ENCODE results near the gene SMC1B. TPM values are rescaled to one million over a fixed set of nuclear protein-coding genes. Genes with fewer than 3 reads are reported as not detected.

SMC1B gene
- total and polyA plus RNA-seq, 2 experiments from 2014 or later = 0.10 TPM; not detected in 1

- H3K4me1 ChIP-seq (ENCODE audit: insufficient read depth) = no peaks in the 10 kb centered on the region
- H3K79me2 ChIP-seq (replicated peaks; ENCODE audit: insufficient read depth) = no peaks in the 10 kb centered on the region
- no peaks in the 10 kb centered on the region for H3K4me1 Mint-ChIP-seq
- H3K36me3 Mint-ChIP-seq (ENCODE audit: low read depth) = peaks cover 28% of the 10 kb centered on the region
- peaks cover 16% of the 10 kb centered on the region for H3K36me3 ChIP-seq (ENCODE audit: insufficient read depth)
- H3K4me3 Mint-ChIP-seq = no peak overlapping the region
- H3K27ac Mint-ChIP-seq = no peak overlapping the region
- H3F3A ChIP-seq (replicated peaks; ENCODE audit: low read depth) = no peaks in the 10 kb centered on the region
- DNase-seq (ENCODE audit: low spot score) = no peak
- H2AFZ ChIP-seq = no peak overlapping the region
- 0 out of 2 replicates have a peak overlapping the region, but pooled peaks have one; percentile 26 for H3K27ac ChIP-seq (ENCODE audit: low read depth)
- no peaks in the 10 kb centered on the region for H3K9me3 Mint-ChIP-seq
- peaks cover 3% of the 10 kb centered on the region; the same call in 1 of the 2 replicates for H4K20me1 ChIP-seq (replicated peaks; ENCODE audit: insufficient read depth)
- no peak overlapping the region for H3K4me2 ChIP-seq
- TF ChIP-seq ZNF462 (CRISPR knock-in tag; IDR thresholded peaks at IDR 0.05) = no peak
- no peak for TF ChIP-seq ETS1 (IDR thresholded peaks at IDR 0.05)
- TF ChIP-seq ZNF331 (CRISPR knock-in tag; IDR thresholded peaks at IDR 0.05; ENCODE audit: low read depth) = no peak
- TF ChIP-seq ZNF114 (CRISPR knock-in tag; IDR thresholded peaks at IDR 0.05) = no peak
- no peak for TF ChIP-seq EZH2 (IDR thresholded peaks at IDR 0.05; ENCODE audit: low read depth, unreplicated experiment)
- no peak for TF ChIP-seq NANOG (IDR thresholded peaks at IDR 0.05; ENCODE audit: borderline replicate concordance)
- no peak for TF ChIP-seq EZH2phosphoT487 (IDR thresholded peaks at IDR 0.05; ENCODE audit: unreplicated experiment)
- TF ChIP-seq REST (IDR thresholded peaks at IDR 0.05; ENCODE audit: unreplicated experiment) = no peak
- no peak for TF ChIP-seq CTCF (conservative IDR thresholded peaks at IDR 0.05; ENCODE audit: low read depth in 2 of 2)
- TF ChIP-seq STAT1 (IDR thresholded peaks at IDR 0.05; ENCODE audit: unreplicated experiment) = no peak
- no peak for TF ChIP-seq CREB1 (CRISPR knock-in tag; IDR thresholded peaks at IDR 0.05; ENCODE audit: low read depth)
- no peak for TF ChIP-seq POLR2AphosphoS5 (IDR thresholded peaks at IDR 0.05; ENCODE audit: low read depth)
- TF ChIP-seq JUNB (IDR thresholded peaks at IDR 0.05; ENCODE audit: unreplicated experiment) = no peak
- ATAC-seq = no peak; the same call in 2 of the 3 replicates
- H3K27me3 ChIP-seq (ENCODE audit: insufficient read depth) = no peaks in the 10 kb centered on the region
- no peak overlapping the region for H3K4me3 ChIP-seq
- H3K27me3 Mint-ChIP-seq (ENCODE audit: insufficient read depth, low read depth, poor library complexity) = peaks cover 3% of the 10 kb centered on the region
- no peaks in the 10 kb centered on the region for H3K9me2 ChIP-seq (ENCODE audit: insufficient read depth)
Observed at GRCh38 chr22:45334528-45334927, 78.9 kb downstream of the SMC1B start.
